ENCODE measurements around the gene PTF1A.

- TF ChIP-seq CTCF (IDR thresholded peaks at IDR 0.05), result no peak
- TF ChIP-seq POLR2A (IDR thresholded peaks at IDR 0.05; ENCODE audit: low read length), result no peak
- TF ChIP-seq HDAC2 (IDR thresholded peaks at IDR 0.05), result no peak
- TF ChIP-seq SMC3 (IDR thresholded peaks at IDR 0.05), result no peak
- no peak for TF ChIP-seq PHF8 (IDR thresholded peaks at IDR 0.05; ENCODE audit: borderline replicate concordance, low read depth)
- TF ChIP-seq MAFK (IDR thresholded peaks at IDR 0.05; ENCODE audit: partially characterized antibody), result no peak
- no peak for TF ChIP-seq EP300 (IDR thresholded peaks at IDR 0.05)
- TF ChIP-seq POLR2AphosphoS2 (conservative IDR thresholded peaks at IDR 0.05; ENCODE audit: low read length), result no peak
- TF ChIP-seq ZFP36 (IDR thresholded peaks at IDR 0.05; ENCODE audit: borderline replicate concordance, partially characterized antibody), result no peak
- TF ChIP-seq ATOH8 (CRISPR knock-in tag; IDR thresholded peaks at IDR 0.05; ENCODE audit: low read depth), result no peak
Observed at GRCh38 chr10:23200586-23200985, 8.5 kb downstream of the PTF1A start.

All from A549 (cell line).